ENCODE results near the gene NUP188. TPM values are rescaled to one million over a fixed set of nuclear protein-coding genes. Genes with fewer than 3 reads are reported as not detected.

Gene NUP188
- polyA plus RNA-seq, 1 donor (not counting 4 experiments of a cell fraction or from before 2014, with no cell fraction given) = 31.1 TPM

DNA sequence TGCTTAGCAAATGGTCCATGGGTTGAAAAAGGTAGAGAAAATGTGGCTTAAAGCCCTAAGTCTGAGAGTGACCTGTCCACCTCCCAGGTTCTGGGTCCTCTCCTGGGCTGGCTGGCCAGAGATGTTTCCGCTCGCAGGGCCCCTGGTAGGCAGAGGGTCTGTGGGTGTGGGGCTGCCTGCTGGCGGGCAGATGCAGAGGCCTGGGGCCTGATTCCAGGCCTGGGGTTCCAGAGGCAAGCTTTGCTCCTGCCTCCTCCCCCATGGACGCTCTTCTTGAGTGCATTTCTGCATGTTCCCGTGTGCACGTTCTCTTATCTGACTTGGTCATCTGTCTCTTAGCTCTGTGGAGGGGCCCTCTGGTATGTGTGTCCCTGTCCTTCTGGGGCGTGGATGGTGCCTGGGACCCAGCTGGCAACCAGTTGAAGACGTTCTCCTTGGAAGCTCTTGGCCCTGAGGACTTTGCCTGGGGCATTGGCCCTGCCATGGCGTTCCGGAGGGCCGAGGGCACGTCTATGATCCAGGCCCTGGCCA lies 92.7 kb downstream of the NUP188 start:
- Histone ChIP-seq H3K4me2 (ENCODE audit: control insufficient read depth, extremely low read depth, insufficient read depth, low read depth, low read length) (no peak overlapping the region), H3K79me2 (ENCODE audit: control insufficient read depth, insufficient read depth, low read length) (peaks cover 26% of the 10 kb centered on the region), H4K20me1 (ENCODE audit: control insufficient read depth, extremely low read depth, insufficient read depth, low read length) (no peaks in the 10 kb centered on the region), H3K27me3 (ENCODE audit: control insufficient read depth, extremely low read depth, insufficient read depth, low read length) (no peaks in the 10 kb centered on the region), H3K4me1 (ENCODE audit: control insufficient read depth, extremely low read depth, insufficient read depth, low read length) (peaks cover 17% of the 10 kb centered on the region), H3K36me3 (ENCODE audit: control insufficient read depth in 2 of 2, extremely low read depth in 1 of 2, insufficient read depth in 2 of 2, low read length in 2 of 2) (peaks cover 8 to 12% of the 10 kb centered on the region in 2 experiments), H3K9ac (ENCODE audit: control insufficient read depth, extremely low read depth, insufficient read depth, low read length) (no peak overlapping the region), H3K27ac (ENCODE audit: control insufficient read depth, insufficient read depth, low read length) (no peak overlapping the region), H2AFZ (ENCODE audit: control insufficient read depth, low read length) (no peak overlapping the region), H3K9me1 (ENCODE audit: control insufficient read depth, extremely low read depth, insufficient read depth, low read length) (no peaks in the 10 kb centered on the region), H3K4me3 (ENCODE audit: control insufficient read depth in 2 of 3, extremely low read depth in 1 of 3, insufficient read depth in 2 of 3, low read depth in 1 of 3, low read length in 3 of 3) (no peak overlapping the region), H3K9me3 (ENCODE audit: control insufficient read depth, low read depth, low read length) (no peaks in the 10 kb centered on the region)
- FAIRE-seq (no peak), DNase-seq (ENCODE audit: low read depth, low spot score) (no peak)
- dilution Hi-C loops (cut with MboI; ENCODE audit: extremely low pct_ligation_motif_present, low sequenced_read_pairs) = no loop called here
- TF ChIP-seq CTCF (optimal IDR thresholded peaks at IDR 0.05 in 1 of 3, IDR thresholded peaks at IDR 0.05 in 1 of 3, conservative IDR thresholded peaks at IDR 0.05 in 1 of 3; ENCODE audit: extremely low read depth in 1 of 3, insufficient read depth in 2 of 3, low read length in 3 of 3) (no peak), EZH2 (IDR thresholded peaks at IDR 0.05; ENCODE audit: low read length) (no peak)

- H3K27me3 ChIP-seq (ENCODE audit: control insufficient read depth, extremely low read depth, insufficient read depth, low read length) = no peaks in the 10 kb centered on the region
- FAIRE-seq = no peak
- dilution Hi-C loops (cut with MboI; ENCODE audit: extremely low pct_ligation_motif_present, low sequenced_read_pairs) = no loop called here
- no peak overlapping the region for H3K9ac ChIP-seq (ENCODE audit: control insufficient read depth, extremely low read depth, insufficient read depth, low read length)
- DNase-seq (ENCODE audit: low read depth, low spot score) = no peak
- no peak overlapping the region for H3K4me2 ChIP-seq (ENCODE audit: control insufficient read depth, extremely low read depth, insufficient read depth, low read depth, low read length)
- no peaks in the 10 kb centered on the region for H4K20me1 ChIP-seq (ENCODE audit: control insufficient read depth, extremely low read depth, insufficient read depth, low read length)
- peaks cover 12% of the 10 kb centered on the region for H3K4me1 ChIP-seq (ENCODE audit: control insufficient read depth, extremely low read depth, insufficient read depth, low read length)
- H3K9me1 ChIP-seq (ENCODE audit: control insufficient read depth, extremely low read depth, insufficient read depth, low read length) = no peaks in the 10 kb centered on the region
- no peak overlapping the region for H3K4me3 ChIP-seq (ENCODE audit: control insufficient read depth in 2 of 3, extremely low read depth in 1 of 3, insufficient read depth in 2 of 3, low read depth in 1 of 3, low read length in 3 of 3)
- no peak overlapping the region for H3K27ac ChIP-seq (ENCODE audit: control insufficient read depth, insufficient read depth, low read length)
- TF ChIP-seq CTCF (optimal IDR thresholded peaks at IDR 0.05 in 1 of 3, IDR thresholded peaks at IDR 0.05 in 1 of 3, conservative IDR thresholded peaks at IDR 0.05 in 1 of 3; ENCODE audit: extremely low read depth in 1 of 3, insufficient read depth in 2 of 3, low read length in 3 of 3) = no peak
- TF ChIP-seq EZH2 (IDR thresholded peaks at IDR 0.05; ENCODE audit: low read length) = no peak
- H2AFZ ChIP-seq (ENCODE audit: control insufficient read depth, low read length) = no peak overlapping the region
- no peaks in the 10 kb centered on the region for H3K9me3 ChIP-seq (ENCODE audit: control insufficient read depth, low read depth, low read length)
- H3K36me3 ChIP-seq (ENCODE audit: control insufficient read depth in 2 of 2, extremely low read depth in 1 of 2, insufficient read depth in 2 of 2, low read length in 2 of 2) = peaks cover 12 to 13% of the 10 kb centered on the region in 2 experiments
- peaks cover 20% of the 10 kb centered on the region for H3K79me2 ChIP-seq (ENCODE audit: control insufficient read depth, insufficient read depth, low read length)
Observed at GRCh38 chr9:129042016-129042415, 94.5 kb downstream of the NUP188 start.
